Measurements from ENCODE around the gene PELI2. TPM values are rescaled to one million over a fixed set of nuclear protein-coding genes. Genes with fewer than 3 reads are reported as not detected.

PELI2 gene
- total RNA-seq, 1 donor from 2014 or later, result 32.2 TPM

GRCh38 chr14:56207626-56208292, 89.5 kb downstream of the PELI2 start:
- no peak for TF ChIP-seq CTCF (IDR thresholded peaks at IDR 0.05; ENCODE audit: unreplicated experiment)
- Mint-ChIP-seq H3K4me3 (ENCODE audit: low read depth) (no peak overlapping the region), H3K27me3 (no peaks in the 10 kb centered on the region), H3K9me3 (ENCODE audit: low read depth) (no peaks in the 10 kb centered on the region), H3K27ac (no peak overlapping the region), H3K36me3 (ENCODE audit: insufficient read depth) (no peaks in the 10 kb centered on the region), H3K4me1 (ENCODE audit: low read depth) (peaks cover 2% of the 10 kb centered on the region)
- DNase-seq (ENCODE audit: low spot score, unreplicated experiment), result no peak

GRCh38 chr14:56208520-56208919, 90.3 kb downstream of the PELI2 start:
- Mint-ChIP-seq H3K9me3 (ENCODE audit: low read depth) (no peaks in the 10 kb centered on the region), H3K4me3 (ENCODE audit: low read depth) (no peak overlapping the region), H3K27ac (no peak overlapping the region), H3K36me3 (ENCODE audit: insufficient read depth) (no peaks in the 10 kb centered on the region), H3K4me1 (ENCODE audit: low read depth) (peaks cover 2% of the 10 kb centered on the region), H3K27me3 (no peaks in the 10 kb centered on the region)
- DNase-seq (ENCODE audit: low spot score, unreplicated experiment), result no peak
- TF ChIP-seq CTCF (IDR thresholded peaks at IDR 0.05; ENCODE audit: unreplicated experiment), result no peak

GRCh38 chr14:56210571-56210970, 92.4 kb downstream of the PELI2 start:
- Mint-ChIP-seq H3K27ac (no peak overlapping the region), H3K36me3 (ENCODE audit: insufficient read depth) (no peaks in the 10 kb centered on the region), H3K27me3 (no peaks in the 10 kb centered on the region), H3K9me3 (ENCODE audit: low read depth) (no peaks in the 10 kb centered on the region), H3K4me1 (ENCODE audit: low read depth) (peaks cover 2% of the 10 kb centered on the region), H3K4me3 (ENCODE audit: low read depth) (no peak overlapping the region)
- TF ChIP-seq CTCF (IDR thresholded peaks at IDR 0.05; ENCODE audit: unreplicated experiment), result no peak
- DNase-seq (ENCODE audit: low spot score, unreplicated experiment), result no peak

GRCh38 chr14:56211084-56211483, 92.9 kb downstream of the PELI2 start:
- Mint-ChIP-seq H3K4me1 (ENCODE audit: low read depth) (peaks cover 2% of the 10 kb centered on the region), H3K27me3 (no peaks in the 10 kb centered on the region), H3K27ac (no peak overlapping the region), H3K4me3 (ENCODE audit: low read depth) (no peak overlapping the region), H3K9me3 (ENCODE audit: low read depth) (no peaks in the 10 kb centered on the region), H3K36me3 (ENCODE audit: insufficient read depth) (no peaks in the 10 kb centered on the region)
- DNase-seq (ENCODE audit: low spot score, unreplicated experiment), result no peak
- TF ChIP-seq CTCF (IDR thresholded peaks at IDR 0.05; ENCODE audit: unreplicated experiment), result no peak

- no peaks in the 10 kb centered on the region for H3K36me3 Mint-ChIP-seq (ENCODE audit: insufficient read depth)
- TF ChIP-seq CTCF (IDR thresholded peaks at IDR 0.05; ENCODE audit: unreplicated experiment), result no peak
- H3K9me3 Mint-ChIP-seq (ENCODE audit: low read depth), result no peaks in the 10 kb centered on the region
- no peak for DNase-seq (ENCODE audit: low spot score, unreplicated experiment)
- H3K27me3 Mint-ChIP-seq, result no peaks in the 10 kb centered on the region
- no peak overlapping the region for H3K27ac Mint-ChIP-seq
- H3K4me1 Mint-ChIP-seq (ENCODE audit: low read depth), result peaks cover 2% of the 10 kb centered on the region
- no peak overlapping the region for H3K4me3 Mint-ChIP-seq (ENCODE audit: low read depth)
Observed at GRCh38 chr14:56211844-56212243, 93.6 kb downstream of the PELI2 start.
